Measurements from ENCODE around the gene CELA1. TPM values are rescaled to one million over a fixed set of nuclear protein-coding genes. Genes with fewer than 3 reads are reported as not detected.

The CELA1 gene
- total RNA-seq, 3 donors from 2014 or later (not counting 1 experiment from before 2014, with no cell fraction given) = 0.53 to 0.66 TPM; not detected in 1

DNA sequence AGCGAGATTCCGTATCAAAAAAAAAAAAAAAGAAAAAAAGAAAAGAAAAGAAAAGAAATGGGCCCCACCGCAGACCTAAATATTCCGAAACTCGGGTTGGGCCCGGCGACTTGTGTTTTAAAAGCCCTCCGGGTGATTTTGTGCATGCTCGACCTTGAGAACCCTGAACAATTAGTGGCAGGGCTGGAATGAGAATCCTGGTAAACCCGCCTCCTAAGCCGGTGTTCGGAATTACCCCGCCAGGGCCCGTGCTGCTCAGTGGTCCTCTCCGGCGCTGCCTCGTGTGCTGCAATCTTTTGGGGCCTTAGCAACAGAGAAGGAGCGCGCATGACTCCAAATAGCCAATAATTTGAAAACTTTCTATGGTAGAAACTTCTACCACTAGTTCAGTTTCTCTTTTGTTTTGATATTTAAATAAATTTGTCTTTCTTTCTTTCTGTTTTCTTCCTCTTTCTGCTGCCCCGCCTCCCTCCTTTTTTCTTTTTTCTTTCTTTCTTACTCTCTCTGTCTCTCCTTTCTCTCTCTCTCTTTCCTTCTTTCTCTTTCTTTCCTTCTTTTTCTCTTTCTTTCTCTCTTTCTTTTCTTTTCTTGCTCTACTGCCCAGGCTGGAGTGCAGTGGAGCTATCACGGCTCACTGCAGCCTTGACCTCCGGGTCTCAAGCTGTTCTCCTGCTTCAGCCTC, 46.2 kb upstream of the CELA1 start:
- DNase-seq (peak; percentile 34 to 73), ATAC-seq (peak; percentile 44 to 57 (median 53))
- Mint-ChIP-seq H3K27ac (peak overlapping the region; percentile 89 to 94), H3K4me1 (peaks cover 77 to 82% of the 10 kb centered on the region in 2 donors), H3K9me3 (no peaks in the 10 kb centered on the region), H3K36me3 (no peaks in the 10 kb centered on the region), H3K27me3 (ENCODE audit: low read depth in 2 of 2) (no peaks in the 10 kb centered on the region), H3K4me3 (peak overlapping the region; percentile 80)
- H3K4me1 ChIP-seq (ENCODE audit: control insufficient read depth, insufficient read depth, low read length) = peaks cover 66% of the 10 kb centered on the region
- WGBS (ENCODE audit: insufficient coverage) = 55% methylated on average over 20 of the region's 22 CpGs
- peak overlapping the region; percentile 63 for H3K4me3 ChIP-seq (ENCODE audit: low read length)
- H3K27me3 ChIP-seq (ENCODE audit: control insufficient read depth, insufficient read depth, low read length) = no peaks in the 10 kb centered on the region
- H3K27ac ChIP-seq (ENCODE audit: low read length) = peak overlapping the region; percentile 78
- TF ChIP-seq, protein P1, sequence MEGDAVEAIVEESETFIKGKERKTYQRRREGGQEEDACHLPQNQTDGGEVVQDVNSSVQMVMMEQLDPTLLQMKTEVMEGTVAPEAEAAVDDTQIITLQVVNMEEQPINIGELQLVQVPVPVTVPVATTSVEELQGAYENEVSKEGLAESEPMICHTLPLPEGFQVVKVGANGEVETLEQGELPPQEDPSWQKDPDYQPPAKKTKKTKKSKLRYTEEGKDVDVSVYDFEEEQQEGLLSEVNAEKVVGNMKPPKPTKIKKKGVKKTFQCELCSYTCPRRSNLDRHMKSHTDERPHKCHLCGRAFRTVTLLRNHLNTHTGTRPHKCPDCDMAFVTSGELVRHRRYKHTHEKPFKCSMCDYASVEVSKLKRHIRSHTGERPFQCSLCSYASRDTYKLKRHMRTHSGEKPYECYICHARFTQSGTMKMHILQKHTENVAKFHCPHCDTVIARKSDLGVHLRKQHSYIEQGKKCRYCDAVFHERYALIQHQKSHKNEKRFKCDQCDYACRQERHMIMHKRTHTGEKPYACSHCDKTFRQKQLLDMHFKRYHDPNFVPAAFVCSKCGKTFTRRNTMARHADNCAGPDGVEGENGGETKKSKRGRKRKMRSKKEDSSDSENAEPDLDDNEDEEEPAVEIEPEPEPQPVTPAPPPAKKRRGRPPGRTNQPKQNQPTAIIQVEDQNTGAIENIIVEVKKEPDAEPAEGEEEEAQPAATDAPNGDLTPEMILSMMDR (IDR thresholded peaks at IDR 0.05) = no peak
- intact Hi-C loops (cut with micrococcal nuclease) = no loop called here
- no peaks in the 10 kb centered on the region for H3K9me3 ChIP-seq (ENCODE audit: control insufficient read depth, insufficient read depth, low read length)
- H3K36me3 ChIP-seq (ENCODE audit: control insufficient read depth, insufficient read depth, low read length) = no peaks in the 10 kb centered on the region

DNA sequence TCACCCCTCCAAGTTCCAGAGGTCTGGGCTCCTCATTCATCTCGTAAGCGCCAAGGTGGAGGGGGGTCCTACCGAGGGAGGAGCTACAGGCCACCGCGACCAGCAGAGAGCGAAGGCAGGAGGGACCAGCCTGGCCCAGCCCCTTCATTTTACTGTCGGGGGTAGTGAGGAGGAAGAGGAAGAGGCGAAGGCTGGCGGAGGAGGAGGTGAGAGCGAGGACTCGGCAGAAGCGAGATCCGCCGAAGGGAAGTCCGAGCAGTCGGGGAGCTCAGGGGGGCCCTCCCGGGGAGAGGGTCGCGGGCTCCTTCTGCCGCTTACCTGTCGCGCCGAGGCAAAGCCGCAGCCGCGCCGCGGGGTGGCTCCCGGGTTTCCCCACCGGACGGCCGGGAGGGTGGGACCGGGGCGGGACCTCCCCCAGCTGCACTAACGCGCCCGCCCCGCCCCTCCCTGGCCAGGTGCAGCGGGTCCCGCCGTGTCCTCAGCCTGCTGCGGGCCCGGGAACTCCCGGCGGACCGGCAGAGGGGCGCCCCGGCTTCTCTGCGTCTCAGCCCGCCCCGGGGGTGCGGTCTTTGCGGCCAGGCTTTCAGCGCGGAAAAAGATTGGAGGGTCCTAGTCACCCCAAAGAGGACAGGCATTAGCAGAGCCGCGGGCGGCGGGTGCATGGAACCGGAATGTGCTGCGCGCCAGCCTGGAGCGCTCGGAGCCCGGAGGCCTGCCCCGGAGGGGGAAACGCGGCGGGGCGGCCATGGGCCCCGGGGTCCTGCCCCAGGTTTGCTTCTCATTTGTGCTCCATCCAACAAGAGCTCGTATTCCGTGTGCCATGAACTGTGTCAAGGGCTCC, 45.0 kb upstream of the CELA1 start, which contains the start of gene GALNT6:
TSS of gene GALNT6 (minus strand) at position 124 of the 841 bp plus-strand sequence. CDS start 11,625 bp downstream, outside the sequence.
- H3K4me3 ChIP-seq (ENCODE audit: low read length) = peak within 1 kb of the TSS; percentile 63
- H3K4me1 ChIP-seq (ENCODE audit: control insufficient read depth, insufficient read depth, low read length) = peaks cover 68% of the 10 kb centered on the region
- WGBS (ENCODE audit: insufficient coverage) = under 1% methylated on average over 73 of the region's 73 CpGs
- Mint-ChIP-seq H3K36me3 (no peaks in the 10 kb centered on the region), H3K4me1 (peaks cover 83 to 91% of the 10 kb centered on the region in 2 donors), H3K27me3 (ENCODE audit: low read depth in 2 of 2) (no peaks in the 10 kb centered on the region), H3K27ac (peak within 1 kb of the TSS; percentile 89 to 94), H3K9me3 (no peaks in the 10 kb centered on the region), H3K4me3 (peak within 1 kb of the TSS; percentile 94)
- intact Hi-C loops (cut with micrococcal nuclease) = loop anchor here (1.0 kb wide), 1 partner anchor 22 kb away; no protein-coding TSS in a partner anchor
- H3K36me3 ChIP-seq (ENCODE audit: control insufficient read depth, insufficient read depth, low read length) = no peaks in the 10 kb centered on the region
- peak; percentile 52 to 68 (median 65) for ATAC-seq
- H3K9me3 ChIP-seq (ENCODE audit: control insufficient read depth, insufficient read depth, low read length) = no peaks in the 10 kb centered on the region
- TF ChIP-seq, protein P1 (IDR thresholded peaks at IDR 0.05) = no peak
- H3K27me3 ChIP-seq (ENCODE audit: control insufficient read depth, insufficient read depth, low read length) = no peaks in the 10 kb centered on the region
- peak; percentile 51 to 85 for DNase-seq
- peak within 1 kb of the TSS; percentile 78 for H3K27ac ChIP-seq (ENCODE audit: low read length)

DNA sequence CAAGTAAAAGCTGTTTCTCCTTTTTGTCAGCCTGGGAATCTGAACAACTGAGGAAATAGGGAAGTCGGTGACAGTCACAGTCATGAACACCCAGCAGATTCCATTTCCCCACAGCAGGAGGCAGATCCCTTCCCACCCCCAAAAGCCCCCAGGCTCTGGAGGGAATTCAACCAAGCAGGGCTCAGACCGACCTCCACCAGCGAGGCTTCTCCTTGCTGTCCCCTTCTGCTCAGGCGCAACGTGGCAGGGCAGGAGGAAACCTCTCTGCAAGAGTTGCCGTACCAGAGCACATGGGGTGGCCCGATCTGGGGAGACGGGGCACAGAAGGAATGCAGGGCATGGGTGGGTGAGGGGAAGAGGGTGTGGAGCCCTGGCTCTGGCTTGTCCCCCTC, 44.4 kb upstream of the CELA1 start:
- peak overlapping the region; percentile 72 for H3K27ac ChIP-seq (ENCODE audit: low read length)
- no peaks in the 10 kb centered on the region for H3K36me3 ChIP-seq (ENCODE audit: control insufficient read depth, insufficient read depth, low read length)
- no peaks in the 10 kb centered on the region for H3K27me3 Mint-ChIP-seq (ENCODE audit: low read depth in 2 of 2)
- DNase-seq (peak; percentile 19 to 54), ATAC-seq (peak; percentile 8 to 27 (median 17))
- 6% methylated on average over 8 of the region's 8 CpGs for WGBS (ENCODE audit: insufficient coverage)
- H3K4me1 Mint-ChIP-seq = peaks cover 84 to 92% of the 10 kb centered on the region in 2 donors
- peak overlapping the region; percentile 89 to 94 for H3K27ac Mint-ChIP-seq
- intact Hi-C loops (cut with micrococcal nuclease) = loop anchor here (1.0 kb wide), 1 partner anchor 22 kb away; no protein-coding TSS in a partner anchor
- peak overlapping the region; percentile 94 for H3K4me3 Mint-ChIP-seq
- H3K4me1 ChIP-seq (ENCODE audit: control insufficient read depth, insufficient read depth, low read length) = peaks cover 73% of the 10 kb centered on the region
- H3K36me3 Mint-ChIP-seq = no peaks in the 10 kb centered on the region
- H3K9me3 Mint-ChIP-seq = no peaks in the 10 kb centered on the region
- TF ChIP-seq, protein P1 (IDR thresholded peaks at IDR 0.05) = no peak
- H3K4me3 ChIP-seq (ENCODE audit: low read length) = peak overlapping the region; percentile 63
- H3K9me3 ChIP-seq (ENCODE audit: control insufficient read depth, insufficient read depth, low read length) = no peaks in the 10 kb centered on the region
- no peaks in the 10 kb centered on the region for H3K27me3 ChIP-seq (ENCODE audit: control insufficient read depth, insufficient read depth, low read length)
